ENCODE results near the gene NKRF. TPM values are rescaled to one million over a fixed set of nuclear protein-coding genes. Genes with fewer than 3 reads are reported as not detected.
"Not testable (repeated sequence)": the region's sequence is repeated elsewhere in the genome, so short reads cannot be mapped to it uniquely, and the experiment has no call there.

Gene NKRF
- 8.0 TPM for total RNA-seq
- long read RNA-seq, partial matches to known transcripts = 0 of 3 reads
- long read RNA-seq, other reads (novel, unspliced or antisense) = 2 of 3 reads

GRCh38 chrX:119606280-119607017 is at the start of gene NKRF:
NKRF (minus strand) TSS chrX:119606424.
- peak; percentile 96 for DNase-seq (ENCODE audit: low spot score)

- no peak for DNase-seq (ENCODE audit: low spot score)
Measured at GRCh38 chrX:119655125-119655524, 48.9 kb upstream of the NKRF start.

- DNase-seq (ENCODE audit: low spot score) = no peak
Measured at GRCh38 chrX:119654112-119654531, 47.9 kb upstream of the NKRF start.

- no peak for DNase-seq (ENCODE audit: low spot score)
Measured at GRCh38 chrX:119648421-119648775, 42.2 kb upstream of the NKRF start.

GRCh38 chrX:119647552-119648420 is 41.6 kb upstream of the NKRF start:
- peak; percentile 68 for DNase-seq (ENCODE audit: low spot score)

GRCh38 chrX:119647089-119647488 is 40.9 kb upstream of the NKRF start:
- no peak for DNase-seq (ENCODE audit: low spot score)

- DNase-seq (ENCODE audit: low spot score) = no peak
Measured at GRCh38 chrX:119646515-119646914, 40.3 kb upstream of the NKRF start.

GRCh38 chrX:119643696-119644095 is 37.5 kb upstream of the NKRF start:
- DNase-seq (ENCODE audit: low spot score) = peak; percentile 85

- DNase-seq (ENCODE audit: low spot score) = no peak
Measured at GRCh38 chrX:119640731-119641170, 34.5 kb upstream of the NKRF start.

- DNase-seq (ENCODE audit: low spot score) = no peak
Measured at GRCh38 chrX:119638725-119639471, 32.7 kb upstream of the NKRF start.

GRCh38 chrX:119637421-119637820 is 31.2 kb upstream of the NKRF start:
- not testable (repeated sequence) for DNase-seq (ENCODE audit: low spot score)

GRCh38 chrX:119636419-119636818 is 30.2 kb upstream of the NKRF start:
- DNase-seq (ENCODE audit: low spot score) = peak; percentile 83

GRCh38 chrX:119635799-119636198 is 29.6 kb upstream of the NKRF start:
- DNase-seq (ENCODE audit: low spot score) = peak; percentile 26

GRCh38 chrX:119635179-119635578 is 29.0 kb upstream of the NKRF start:
- DNase-seq (ENCODE audit: low spot score) = no peak

GRCh38 chrX:119625843-119626242 is 19.6 kb upstream of the NKRF start:
- no peak for DNase-seq (ENCODE audit: low spot score)

GRCh38 chrX:119624951-119625668 is 18.9 kb upstream of the NKRF start:
- DNase-seq (ENCODE audit: low spot score) = no peak

GRCh38 chrX:119624417-119624816 is 18.2 kb upstream of the NKRF start:
- DNase-seq (ENCODE audit: low spot score) = no peak

- DNase-seq (ENCODE audit: low spot score) = no peak
Measured at GRCh38 chrX:119622356-119623232, 16.4 kb upstream of the NKRF start.

- DNase-seq (ENCODE audit: low spot score) = no peak
Measured at GRCh38 chrX:119618439-119618838, 12.2 kb upstream of the NKRF start.

Measured in mesenteric fat pad (tissue), 1 donor.